NB4 (cell line): ENCODE data around the gene NRG3.
"Not testable (repeated sequence)": the region's sequence is repeated elsewhere in the genome, so short reads cannot be mapped to it uniquely, and the experiment has no call there.

ENCODE experiments used
- DNase-seq: peaks from one replicate; pipeline ENCODE4 v3.0.0; 2010; ENCODE audit warnings: low read depth
- H3K4me3 ChIP-seq: one replicate; pipeline ENCODE4 v1.5.1; 2011; ENCODE audit warnings: mild to moderate bottlenecking, low read depth, low read length, moderate library complexity
- CTCF ChIP-seq: IDR thresholded peaks from one replicate; pipeline ENCODE4 v1.5.1; 2012; ENCODE audit warnings: low read depth, low read length
- MYC ChIP-seq: IDR thresholded peaks from 2 replicates; pipeline ENCODE4 v1.6.1; 2011; ENCODE audit warnings: low read depth, low read length
- POLR2A ChIP-seq: IDR thresholded peaks from 2 replicates; pipeline ENCODE4 v1.6.1; 2011; ENCODE audit warnings: mild to moderate bottlenecking; ENCODE audit not compliant: insufficient read length; ENCODE audit errors: extremely low read depth
- TF ChIP-seq, protein P1 (sequence below): IDR thresholded peaks from 2 replicates; pipeline ENCODE4 v1.6.1; 2011; ENCODE audit warnings: low read depth, low read length

NRG3 gene

DNA sequence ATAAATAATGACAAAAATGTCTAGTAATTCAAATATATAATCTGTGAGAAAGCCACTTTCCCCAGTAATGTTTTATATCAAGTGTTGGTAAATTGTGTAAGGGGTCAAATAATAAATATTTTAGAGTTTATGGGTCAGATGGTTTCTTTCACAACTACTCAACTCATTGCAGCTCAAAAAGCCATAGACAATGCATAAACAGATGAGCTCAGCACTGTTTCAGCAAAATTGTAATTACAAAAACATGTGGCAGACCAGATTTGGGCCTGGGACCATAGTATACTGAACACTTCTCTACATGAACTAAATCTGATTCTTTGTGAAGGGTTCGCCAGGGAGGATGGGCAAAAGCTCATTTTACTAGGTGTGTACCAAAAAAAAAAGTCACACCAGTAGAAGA, 460.8 kb downstream of the NRG3 start:
- no peak overlapping the region for H3K4me3 ChIP-seq
- no peak for DNase-seq
- TF ChIP-seq POLR2A (no peak), CTCF (no peak), MYC (no peak)
- TF ChIP-seq, protein P1, sequence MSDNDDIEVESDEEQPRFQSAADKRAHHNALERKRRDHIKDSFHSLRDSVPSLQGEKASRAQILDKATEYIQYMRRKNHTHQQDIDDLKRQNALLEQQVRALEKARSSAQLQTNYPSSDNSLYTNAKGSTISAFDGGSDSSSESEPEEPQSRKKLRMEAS: no peak

DNA sequence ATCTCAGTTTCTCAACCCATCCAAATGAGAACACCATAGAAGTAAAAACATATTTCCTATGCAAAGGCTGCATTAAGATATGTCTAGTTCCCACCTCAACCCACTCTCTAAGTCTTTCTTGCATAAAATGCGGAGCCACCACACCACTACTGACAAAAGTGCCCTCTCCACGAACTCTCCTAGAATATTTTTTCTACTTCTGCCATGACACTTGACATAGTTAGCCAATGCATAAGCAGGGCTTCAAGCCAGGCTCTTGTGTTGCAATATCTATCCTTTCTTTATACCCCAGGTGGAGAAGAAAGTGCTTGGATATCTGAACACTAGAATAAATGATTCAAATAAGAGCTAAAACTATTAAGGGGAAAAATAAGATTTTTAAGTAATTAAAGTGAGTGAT, 465.2 kb downstream of the NRG3 start:
- H3K4me3 ChIP-seq: no peak overlapping the region
- TF ChIP-seq, protein P1: no peak
- no peak for TF ChIP-seq POLR2A
- TF ChIP-seq CTCF: no peak
- TF ChIP-seq MYC: no peak
- DNase-seq: no peak

DNA sequence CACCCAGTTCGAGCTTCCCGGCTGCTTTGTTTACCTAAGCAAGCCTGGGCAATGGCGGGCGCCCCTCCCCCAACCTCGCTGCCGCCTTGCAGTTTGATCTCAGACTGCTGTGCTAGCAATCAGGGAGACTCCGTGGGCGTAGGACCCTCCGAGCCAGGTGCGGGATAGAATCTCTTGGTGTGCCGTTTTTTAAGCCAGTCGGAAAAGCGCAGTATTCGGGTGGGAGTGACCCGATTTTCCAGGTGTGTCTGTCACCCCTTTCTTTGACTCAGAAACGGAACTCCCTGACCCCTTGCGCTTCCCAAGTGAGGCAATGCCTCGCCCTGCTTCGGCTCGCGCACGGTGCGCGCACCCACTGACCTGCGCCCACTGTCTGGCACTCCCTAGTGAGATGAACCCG, 474.6 kb downstream of the NRG3 start:
- DNase-seq, H3K4me3 ChIP-seq: not testable (repeated sequence)

DNA sequence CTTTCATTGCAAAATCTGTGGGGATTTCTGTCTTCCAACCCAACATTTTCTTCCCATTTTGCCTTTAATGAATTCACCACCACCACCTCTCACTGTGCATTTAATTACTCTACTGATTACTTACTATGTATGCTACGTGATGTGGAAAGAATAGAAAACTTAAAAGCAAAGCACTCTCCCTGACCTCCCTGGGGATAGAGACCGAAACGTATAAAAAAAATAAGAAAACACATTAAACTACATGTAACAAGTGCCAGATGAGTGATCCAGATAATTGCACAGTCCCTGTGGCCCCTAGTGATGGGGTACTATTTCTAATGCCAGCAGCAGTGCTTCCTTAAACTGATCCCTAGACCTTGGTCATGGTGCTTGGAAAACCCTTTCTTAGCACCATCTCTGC, 478.4 kb downstream of the NRG3 start:
- no peak for DNase-seq
- no peak for TF ChIP-seq MYC
- TF ChIP-seq, protein P1: no peak
- no peak for TF ChIP-seq CTCF
- no peak for TF ChIP-seq POLR2A
- H3K4me3 ChIP-seq: no peak overlapping the region

DNA sequence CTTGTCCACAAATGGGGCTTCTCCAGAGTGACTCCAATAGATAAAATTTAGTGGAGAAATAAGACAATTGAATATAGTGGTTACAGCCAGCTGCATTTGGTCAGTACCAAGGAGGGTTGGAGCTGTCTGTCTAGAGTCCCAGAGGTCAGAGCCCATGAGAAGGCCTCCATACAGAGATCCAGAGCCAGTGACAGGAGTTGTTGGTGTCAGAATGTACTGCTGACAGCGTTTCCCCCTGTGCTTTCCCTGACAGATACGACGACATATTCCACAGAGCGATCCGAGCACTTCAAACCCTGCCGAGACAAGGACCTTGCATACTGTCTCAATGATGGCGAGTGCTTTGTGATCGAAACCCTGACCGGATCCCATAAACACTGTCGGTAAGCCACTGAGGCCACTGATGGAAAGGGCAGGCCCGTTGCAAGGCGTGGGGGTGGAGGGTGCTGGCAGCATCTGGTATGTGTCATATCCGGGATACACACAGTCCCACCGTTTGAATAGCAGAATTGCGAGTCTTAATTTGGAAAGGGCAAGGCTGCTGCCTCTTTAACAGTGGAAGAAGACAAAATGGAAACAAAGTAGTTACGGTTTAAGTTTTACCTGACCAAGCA, 483.6 kb downstream of the NRG3 start:
- no peak overlapping the region for H3K4me3 ChIP-seq
- TF ChIP-seq CTCF: no peak
- TF ChIP-seq, protein P1: no peak
- no peak for TF ChIP-seq MYC
- TF ChIP-seq POLR2A: no peak
- DNase-seq: peak; percentile 5

DNA sequence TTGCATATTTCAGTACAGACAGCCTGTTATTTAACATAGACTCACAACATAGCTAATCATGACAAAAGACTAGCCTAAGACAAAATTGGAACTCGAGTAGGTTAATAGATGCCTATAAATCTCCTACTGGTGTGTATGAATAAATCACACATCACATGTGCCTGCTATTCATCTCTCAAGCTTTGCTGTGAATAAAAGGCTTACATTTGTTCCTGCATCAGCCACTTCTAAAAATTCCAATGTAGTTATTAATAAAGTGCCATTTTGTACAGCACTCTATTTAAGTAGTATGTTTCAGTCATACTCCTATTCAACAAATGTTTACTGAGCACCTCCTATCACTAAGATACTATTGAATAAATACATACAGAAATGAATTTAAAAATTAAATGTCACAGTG, 486.3 kb downstream of the NRG3 start:
- DNase-seq: no peak
- no peak for TF ChIP-seq CTCF
- no peak for TF ChIP-seq POLR2A
- H3K4me3 ChIP-seq: no peak overlapping the region
